Stimulated activated CD8-positive, alpha-beta memory T cell treated with anti-CD3 and anti-CD28 coated beads, Interleukin-4, amount 100 ng/mL, for 24 hours (primary cell): ENCODE measurements around the gene APMAP.
"Not testable (repeated sequence)": the region's sequence is repeated elsewhere in the genome, so short reads cannot be mapped to it uniquely, and the experiment has no call there.

Source experiments
- DNase-seq: peaks from one replicate; pipeline ENCODE4 v3.0.0-alpha.2; 2020; ENCODE audit warnings: low read depth

APMAP gene

DNA sequence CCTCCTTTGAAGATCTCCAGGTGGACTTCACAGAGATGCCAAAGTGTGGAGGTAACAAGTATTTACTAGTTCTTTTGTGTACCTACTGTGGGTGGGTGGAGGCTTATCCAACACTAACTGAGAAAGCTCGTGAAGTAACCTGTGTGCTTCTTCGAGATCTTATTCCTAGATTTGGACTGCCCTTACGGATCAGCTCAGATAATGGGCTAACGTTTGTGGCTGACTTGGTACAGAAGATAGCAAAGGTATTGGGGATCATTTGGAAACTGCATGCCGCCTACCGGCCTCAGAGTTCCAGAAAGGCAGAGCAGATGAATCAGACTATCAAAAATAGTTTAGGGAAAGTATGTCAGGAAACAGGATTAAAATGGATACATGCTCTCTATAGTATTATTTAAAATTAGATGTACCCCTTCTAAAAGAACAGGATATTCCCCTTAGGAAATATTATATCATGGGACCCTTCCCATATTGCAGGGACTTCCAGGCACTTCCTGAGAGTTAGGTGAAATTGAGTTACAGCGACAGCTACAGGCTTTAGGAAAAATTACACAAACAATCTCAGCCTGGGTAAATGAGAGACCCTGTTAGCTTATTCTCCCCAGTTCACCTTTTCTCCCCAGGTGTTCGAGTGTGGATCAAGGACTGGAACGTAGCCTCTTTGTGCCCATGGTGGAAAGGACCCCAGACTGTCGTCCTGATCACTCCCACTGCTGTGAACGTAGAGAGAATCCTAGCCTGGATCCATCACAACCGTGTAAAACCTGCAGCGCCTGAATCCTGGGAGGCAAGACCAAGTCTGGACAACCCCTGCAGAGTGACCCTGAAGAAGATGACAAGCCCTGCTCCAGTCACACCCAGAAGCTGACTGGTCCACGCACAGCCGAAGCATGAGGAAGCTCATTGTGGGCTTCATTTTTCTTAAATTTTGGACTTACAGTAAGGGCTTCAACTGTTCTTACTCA is 61.5 kb downstream of the APMAP start:
- not testable (repeated sequence) for DNase-seq

DNA sequence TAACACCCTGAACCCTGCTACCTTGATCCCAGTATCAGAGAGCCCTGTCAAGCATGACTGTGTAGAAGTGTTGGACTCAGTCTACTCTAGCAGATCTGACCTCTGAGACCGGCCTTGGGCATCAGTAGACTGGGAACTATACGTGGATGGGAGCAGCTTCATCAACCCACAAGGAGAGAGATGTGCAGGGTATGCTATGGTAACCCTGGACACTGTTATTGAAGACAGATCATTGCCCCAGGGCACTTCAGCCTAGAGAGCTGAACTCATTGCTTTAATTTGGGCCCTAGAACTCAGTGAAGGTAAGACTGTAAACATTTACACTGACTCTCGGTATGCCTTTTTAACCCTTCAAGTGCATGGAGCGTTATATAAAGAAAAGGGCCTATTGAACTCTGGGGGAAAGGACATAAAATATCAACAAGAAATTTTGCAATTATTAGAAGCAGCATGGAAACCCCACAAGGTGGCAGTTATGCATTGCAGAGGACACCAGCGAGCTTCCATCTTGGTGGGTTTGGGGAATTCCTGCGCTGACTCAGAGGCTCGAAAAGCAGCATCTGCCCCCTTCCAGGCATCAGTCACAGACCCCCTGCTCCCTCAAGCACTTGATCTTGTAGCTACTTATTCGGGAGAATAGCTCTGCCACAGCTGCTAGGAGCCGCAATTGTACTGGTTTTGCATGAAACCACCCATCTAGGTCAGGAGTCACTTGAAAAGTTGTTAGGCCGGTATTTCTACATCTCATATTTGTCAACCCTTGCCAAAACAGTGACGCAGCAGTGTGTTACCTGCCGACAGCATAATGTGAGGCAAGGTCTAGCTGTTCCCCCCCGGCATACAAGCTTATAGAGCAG is 62.5 kb downstream of the APMAP start:
- not testable (repeated sequence) for DNase-seq

DNA sequence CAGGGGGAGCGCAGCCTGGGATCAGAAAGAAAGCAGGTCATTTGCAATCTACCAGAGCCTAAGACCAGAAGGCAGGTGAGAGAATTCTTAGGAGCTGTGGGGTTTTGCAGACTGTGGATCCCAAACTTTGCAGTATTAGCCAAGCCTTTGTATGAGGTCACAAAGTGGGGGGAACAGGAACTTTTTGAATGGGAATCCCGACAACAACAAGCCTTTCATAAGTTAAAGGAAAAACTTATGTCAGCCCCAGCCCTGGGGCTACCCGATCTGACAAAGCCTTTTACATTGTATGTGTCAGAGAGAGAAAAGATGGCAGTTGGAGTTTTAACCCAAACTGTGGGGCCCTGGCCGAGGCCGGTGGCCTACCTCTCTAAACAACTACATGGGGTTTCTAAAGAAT is 63.3 kb downstream of the APMAP start:
- DNase-seq, result not testable (repeated sequence)

DNA sequence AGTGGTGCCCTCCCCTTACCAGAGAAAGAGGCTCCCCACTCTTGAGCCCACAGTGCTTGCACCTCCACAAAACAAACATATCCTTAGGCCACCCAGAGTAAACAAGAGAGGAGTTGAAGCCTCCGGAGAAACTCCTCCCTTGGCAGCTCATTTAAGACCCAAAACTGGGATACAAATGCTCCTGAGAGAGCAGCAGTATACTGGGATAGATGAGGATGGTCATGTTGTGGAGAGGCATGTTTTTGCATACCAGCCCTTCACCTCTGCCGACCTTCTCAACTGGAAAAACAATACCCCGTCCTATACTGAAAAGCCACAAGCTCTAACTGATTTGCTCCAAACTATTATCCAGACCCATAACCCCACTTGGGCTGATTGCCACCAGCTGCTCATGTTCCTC is 71.8 kb downstream of the APMAP start:
- not testable (repeated sequence) for DNase-seq

DNA sequence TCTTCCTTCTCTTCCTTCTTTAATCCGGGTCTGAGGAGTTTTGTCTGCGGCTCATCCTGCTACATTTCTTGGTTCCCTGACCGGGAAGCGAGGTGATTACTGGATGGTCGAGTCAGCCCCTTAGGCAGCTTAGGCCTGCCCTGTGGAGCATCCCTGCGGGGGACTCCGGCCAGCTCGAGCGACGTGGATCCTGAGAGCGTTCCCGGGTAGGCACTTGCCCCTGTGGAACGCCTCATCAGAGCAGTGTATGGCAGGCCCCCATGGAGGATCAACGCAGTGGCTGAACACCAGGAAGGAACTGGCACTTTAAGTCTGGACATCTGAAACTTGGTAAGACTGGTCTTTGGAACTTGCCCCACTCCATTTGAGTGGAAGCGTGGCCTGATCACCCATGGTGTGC is 72.9 kb downstream of the APMAP start:
- not testable (repeated sequence) for DNase-seq

GRCh38 chr20:24918579-24919566 is 73.7 kb downstream of the APMAP start:
- no peak for DNase-seq

GRCh38 chr20:24917797-24918578 is 74.6 kb downstream of the APMAP start:
- peak; percentile 28 for DNase-seq

DNA sequence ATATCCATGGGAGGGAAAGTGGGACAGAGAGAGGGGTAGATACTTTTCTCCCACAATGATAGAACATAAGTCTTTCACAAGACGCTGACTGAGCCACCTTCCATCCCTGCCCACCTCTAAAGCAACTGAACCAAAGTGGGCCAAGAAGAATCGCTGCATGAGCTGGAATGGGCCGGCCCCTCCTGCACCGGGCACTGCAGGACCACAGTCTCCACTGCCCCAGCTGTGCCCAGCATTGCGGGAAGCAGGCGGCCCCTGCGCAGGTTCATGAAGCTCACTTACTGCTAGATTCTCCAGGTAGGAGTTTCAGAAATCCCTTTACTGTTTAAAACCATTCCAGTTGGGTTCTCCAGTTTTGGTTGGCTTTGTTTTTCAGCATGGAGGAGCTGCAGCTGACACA is 75.5 kb downstream of the APMAP start:
- DNase-seq, result no peak

GRCh38 chr20:24916412-24916811 is 76.1 kb downstream of the APMAP start:
- DNase-seq, result no peak

DNA sequence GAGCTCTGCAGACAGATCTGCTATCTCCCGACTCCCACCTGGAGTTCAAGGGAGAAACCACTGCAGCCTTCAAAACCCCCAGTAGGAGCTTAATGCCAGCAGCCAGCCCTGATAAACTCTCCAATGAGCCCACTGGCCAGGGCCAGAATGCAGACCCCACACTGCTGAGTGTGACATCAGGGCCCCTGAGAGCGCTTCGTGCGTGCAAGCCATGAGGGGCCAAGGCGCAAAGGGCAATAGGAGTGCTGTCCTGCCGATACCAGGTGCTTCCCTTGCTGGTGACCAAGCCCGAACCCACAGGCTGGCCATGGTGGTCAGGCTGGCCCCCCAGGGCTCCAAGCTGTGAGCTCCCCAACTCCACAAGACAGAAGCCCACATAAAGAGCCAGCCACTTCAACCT is 76.7 kb downstream of the APMAP start:
- DNase-seq, result no peak

- DNase-seq, result no peak
Measured at GRCh38 chr20:24915440-24915839, 77.1 kb downstream of the APMAP start.

DNA sequence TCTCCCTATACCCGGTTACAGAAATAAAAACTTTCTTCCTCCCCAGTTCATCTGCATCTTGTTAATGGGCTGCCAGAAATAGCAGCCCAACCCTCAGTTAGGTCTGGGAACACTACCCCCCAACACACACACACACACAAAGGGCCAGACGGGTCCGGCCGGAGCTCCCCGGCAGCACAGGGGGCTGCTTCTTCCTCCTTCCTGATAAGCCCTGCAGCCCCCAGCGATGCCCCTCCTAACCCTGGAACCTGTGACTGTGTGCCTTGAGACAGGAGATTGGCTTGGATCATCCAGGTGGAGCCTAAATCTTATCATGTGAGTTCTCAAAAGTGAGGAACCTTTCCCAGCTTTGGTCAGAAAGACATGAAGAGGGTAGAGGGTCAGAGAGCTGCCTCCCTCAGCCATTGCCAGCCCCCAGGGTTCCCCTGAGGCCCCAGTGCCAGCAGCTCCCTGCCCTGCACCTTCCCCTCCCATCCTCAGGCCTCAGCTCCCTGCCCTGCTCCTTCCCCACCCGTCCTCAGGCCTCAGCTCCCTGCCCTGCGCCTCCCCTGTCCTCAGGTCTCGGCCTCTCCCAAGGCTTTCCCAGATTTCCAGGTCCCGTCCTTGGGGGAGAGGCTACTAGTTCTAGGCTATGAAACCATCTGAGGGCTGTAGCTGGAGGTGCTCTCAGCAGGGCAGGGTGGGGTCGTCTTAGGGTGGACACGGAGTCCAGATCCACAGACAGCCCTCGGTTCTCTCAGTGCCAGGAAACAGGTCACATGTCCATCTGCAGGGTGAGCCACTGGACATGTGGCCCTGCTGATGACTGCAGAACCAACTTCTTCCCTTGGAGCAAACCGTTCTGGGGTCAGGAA is 77.9 kb downstream of the APMAP start:
- DNase-seq, result no peak

GRCh38 chr20:24913076-24913628 is 79.4 kb downstream of the APMAP start:
- DNase-seq, result no peak
